HG03469 (cell line): ENCODE data around the gene ORM1.
"Not testable (repeated sequence)": the region's sequence is repeated elsewhere in the genome, so short reads cannot be mapped to it uniquely, and the experiment has no call there.

ENCODE experiments used
- ATAC-seq: cut with Tn5 transposase; IDR thresholded peaks from one replicate; pipeline ENCODE4 v1.9.1; 2021; ENCODE audit warnings: mild to moderate bottlenecking, moderate library complexity, moderate number of reproducible peaks; ENCODE audit not compliant: unreplicated experiment

ORM1 gene

GRCh38 chr9:114304416-114305188 lies 18.3 kb upstream of the ORM1 start:
- ATAC-seq, result no peak

DNA sequence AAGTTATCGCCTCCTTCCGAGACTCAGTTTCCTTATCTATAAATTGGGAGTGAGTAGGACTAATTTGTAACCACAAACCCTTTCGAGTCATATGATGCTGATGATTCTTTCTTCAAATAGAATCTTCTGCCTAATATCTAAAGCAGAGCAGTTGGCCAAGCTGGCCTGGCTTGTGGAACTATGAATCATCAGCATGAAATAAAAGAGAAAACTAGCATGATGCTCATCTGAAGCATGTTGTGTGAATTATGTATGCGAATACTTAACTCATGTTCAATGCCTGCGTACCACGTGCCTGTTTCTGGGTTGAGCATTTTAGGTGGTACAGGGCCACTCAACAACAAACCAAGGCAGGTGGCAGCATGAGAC lies 15.0 kb upstream of the ORM1 start:
- ATAC-seq, result no peak

- no peak for ATAC-seq
Measured at GRCh38 chr9:114308361-114308950, 14.4 kb upstream of the ORM1 start.

DNA sequence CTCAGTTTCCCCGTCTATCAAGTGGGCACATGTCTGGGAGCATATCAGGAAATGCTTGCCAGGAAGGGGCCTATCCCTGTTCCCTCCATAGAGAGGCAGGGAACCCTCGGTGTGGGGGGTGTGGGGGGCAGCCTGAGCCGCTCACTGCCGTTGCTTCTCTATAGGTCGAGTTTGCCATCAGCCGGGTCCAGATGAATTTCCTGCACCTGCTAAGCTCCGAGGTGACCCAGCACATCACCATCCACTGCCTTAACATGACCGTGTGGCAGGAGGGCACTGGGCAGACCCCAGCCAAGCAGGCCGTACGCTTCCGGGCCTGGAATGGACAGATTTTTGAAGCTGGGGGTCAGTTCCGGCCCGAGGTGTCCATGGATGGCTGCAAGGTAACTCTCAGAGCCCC lies 13.8 kb upstream of the ORM1 start:
- ATAC-seq, result no peak

GRCh38 chr9:114310471-114311450 lies 12.1 kb upstream of the ORM1 start:
- no peak for ATAC-seq

GRCh38 chr9:114311571-114312512 lies 11.1 kb upstream of the ORM1 start:
- ATAC-seq, result no peak

GRCh38 chr9:114312513-114312875 lies 10.4 kb upstream of the ORM1 start:
- no peak for ATAC-seq

- ATAC-seq, result no peak
Measured at GRCh38 chr9:114313186-114313585, 9.7 kb upstream of the ORM1 start.

- ATAC-seq, result no peak
Measured at GRCh38 chr9:114314256-114314867, 8.5 kb upstream of the ORM1 start.

GRCh38 chr9:114314881-114315722 lies 7.8 kb upstream of the ORM1 start:
- ATAC-seq, result no peak

DNA sequence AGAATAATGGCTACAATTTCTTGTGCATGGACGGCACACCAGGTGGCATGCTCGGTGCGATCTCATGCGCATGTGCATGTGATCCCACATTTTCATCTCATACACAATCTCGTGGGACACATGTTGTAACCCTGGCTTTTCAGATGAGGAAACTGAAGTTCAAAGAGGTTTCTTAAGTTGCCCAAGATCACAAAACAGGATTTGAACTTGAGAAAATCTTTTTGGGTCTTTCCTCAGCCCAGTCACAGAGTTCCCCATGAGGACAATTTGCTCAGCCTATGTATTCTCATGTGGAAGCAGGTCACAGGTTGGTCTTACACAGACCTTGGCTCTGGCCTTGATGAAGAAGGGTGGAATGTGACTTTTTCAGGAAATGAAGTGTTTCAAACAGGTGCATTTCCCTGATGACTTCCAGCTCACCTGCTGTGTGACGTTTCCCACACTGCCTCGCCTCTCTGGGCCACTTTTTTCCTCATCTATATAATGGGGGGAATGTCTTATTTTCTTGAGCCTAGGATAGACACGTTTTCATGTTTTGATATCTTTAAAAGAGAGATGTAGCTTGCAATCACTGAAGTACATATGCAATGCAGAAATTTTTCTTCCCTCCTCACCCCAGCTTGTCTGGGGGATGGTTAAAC lies 7.1 kb upstream of the ORM1 start:
- ATAC-seq, result no peak

GRCh38 chr9:114316605-114317230 lies 6.2 kb upstream of the ORM1 start:
- ATAC-seq, result no peak

- no peak for ATAC-seq
Measured at GRCh38 chr9:114317665-114318357, 5.1 kb upstream of the ORM1 start.

DNA sequence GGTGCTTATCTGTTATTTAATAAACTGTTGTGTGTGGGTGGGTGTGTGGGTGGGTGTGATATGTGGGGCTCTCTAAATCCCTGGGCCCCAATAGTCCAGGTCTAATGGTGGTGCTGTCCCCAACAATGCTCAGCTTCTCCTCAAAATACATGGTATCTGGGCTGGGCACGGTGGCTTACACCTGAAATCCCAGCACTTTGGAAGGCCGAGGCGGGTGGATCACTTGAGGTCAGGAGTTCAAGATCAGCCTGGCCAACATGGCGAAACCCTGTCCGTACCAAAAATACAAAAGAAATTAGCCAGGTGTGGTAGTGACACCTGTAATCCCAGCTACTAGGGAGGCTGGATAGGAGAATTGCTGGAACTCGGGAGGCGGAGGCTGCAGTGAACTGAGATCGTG lies 4.5 kb upstream of the ORM1 start:
- ATAC-seq, result no peak

GRCh38 chr9:114319147-114319546 lies 3.8 kb upstream of the ORM1 start:
- ATAC-seq, result no peak

- ATAC-seq, result not testable (repeated sequence)
Measured at GRCh38 chr9:114320710-114321109, 2.2 kb upstream of the ORM1 start.

DNA sequence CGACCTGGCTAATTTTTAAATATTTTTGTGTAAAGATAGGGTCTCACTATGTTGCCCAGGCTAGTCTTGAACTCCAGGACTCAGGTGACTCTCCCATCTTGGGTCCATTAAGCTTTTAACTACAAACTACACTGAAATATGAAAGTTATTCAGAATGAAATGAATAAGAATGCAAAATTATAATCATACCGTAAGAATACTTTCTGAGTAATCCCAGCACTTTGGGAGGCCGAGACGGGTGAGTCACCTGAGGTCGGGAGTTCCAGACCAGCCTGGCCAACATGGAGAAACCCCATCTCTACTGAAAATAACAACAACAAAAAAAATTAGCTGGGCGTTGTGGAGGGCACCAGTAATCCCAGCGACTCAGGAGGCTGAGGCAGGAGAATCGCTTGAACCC lies 1.1 kb upstream of the ORM1 start:
- ATAC-seq, result no peak
